HG03039 (cell line): ENCODE data around the gene PRSS53.
A peak's percentile ranks its signal among the peaks of the same experiment; 100 is the strongest.
"Not testable (repeated sequence)": the region's sequence is repeated elsewhere in the genome, so short reads cannot be mapped to it uniquely, and the experiment has no call there.

Experiments used
- ATAC-seq: cut with Tn5 transposase; IDR thresholded peaks from one replicate; pipeline ENCODE4 v1.9.1; 2021; ENCODE audit warnings: mild to moderate bottlenecking, moderate library complexity; ENCODE audit not compliant: unreplicated experiment

The PRSS53 gene

DNA sequence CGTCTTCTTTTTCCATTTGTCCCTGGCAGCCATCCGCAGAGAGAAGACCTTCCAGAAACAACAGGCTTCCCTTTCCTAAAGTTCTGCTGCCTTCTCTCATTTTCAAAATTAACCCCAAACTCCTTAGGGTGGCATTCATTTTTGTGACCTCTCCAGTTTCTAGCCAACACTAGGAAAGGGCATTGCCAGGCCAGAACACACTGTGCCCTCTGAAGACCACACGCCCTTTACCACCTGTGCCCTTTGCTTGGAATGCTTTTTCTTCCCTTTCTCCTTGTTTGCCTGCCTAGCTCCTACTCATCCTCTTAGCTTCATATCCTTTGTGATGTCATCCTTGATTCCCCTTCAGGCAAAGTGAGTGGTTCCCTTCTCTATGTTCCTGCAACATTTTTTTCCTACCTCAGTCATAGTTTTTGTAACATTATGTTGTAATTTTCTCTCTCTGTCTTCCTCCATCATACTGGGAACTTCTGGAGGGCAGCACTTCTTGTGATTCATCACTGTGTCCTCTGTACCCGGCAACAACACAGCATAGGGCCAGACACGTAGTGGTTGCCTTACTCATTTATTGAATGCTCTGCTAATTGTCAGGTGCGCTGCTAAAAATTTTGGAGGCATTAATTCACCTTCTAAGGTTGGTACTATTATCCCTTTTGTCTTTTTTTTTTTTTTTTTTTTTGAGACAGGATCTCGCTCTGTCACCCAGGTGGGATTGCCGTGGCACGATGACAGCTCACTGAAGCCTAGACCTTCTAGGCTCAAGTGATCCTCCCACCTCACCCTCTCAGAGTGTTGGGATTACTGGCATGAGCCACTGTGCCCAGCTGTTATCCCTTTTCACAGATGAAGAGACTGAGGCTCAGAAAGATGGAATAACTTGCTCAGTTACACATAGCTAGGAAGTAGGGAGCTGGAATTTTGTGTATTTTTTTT lies 29.7 kb upstream of the PRSS53 start:
- ATAC-seq, result no peak

- ATAC-seq, result peak; percentile 81
Measured at GRCh38 chr16:31117384-31118222, 28.9 kb upstream of the PRSS53 start, which contains the start of gene KAT8. TSS of gene KAT8 (plus strand) at chr16:31117664. CDS start at chr16:31117682, 18 bp downstream.

DNA sequence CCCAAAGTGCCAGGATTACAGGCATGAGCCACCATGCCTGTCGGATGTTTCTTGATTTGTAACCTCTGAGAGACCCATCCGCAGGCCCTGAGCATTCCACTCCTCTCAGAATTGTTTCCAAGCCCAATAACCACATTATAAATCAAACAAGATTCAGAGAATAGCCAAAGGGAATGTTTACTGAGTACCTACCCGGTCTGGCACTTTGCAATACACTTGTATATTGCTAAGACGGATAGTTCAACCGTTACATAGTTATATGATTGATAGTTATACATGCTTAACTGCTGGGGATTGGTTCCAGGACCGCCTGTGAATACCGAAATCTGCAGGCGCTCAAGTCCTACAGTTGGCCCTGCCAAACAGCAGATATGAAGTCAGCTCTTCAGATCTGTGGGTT lies 25.7 kb upstream of the PRSS53 start:
- ATAC-seq, result no peak

- no peak for ATAC-seq
Measured at GRCh38 chr16:31113121-31114120, 24.7 kb upstream of the PRSS53 start.

DNA sequence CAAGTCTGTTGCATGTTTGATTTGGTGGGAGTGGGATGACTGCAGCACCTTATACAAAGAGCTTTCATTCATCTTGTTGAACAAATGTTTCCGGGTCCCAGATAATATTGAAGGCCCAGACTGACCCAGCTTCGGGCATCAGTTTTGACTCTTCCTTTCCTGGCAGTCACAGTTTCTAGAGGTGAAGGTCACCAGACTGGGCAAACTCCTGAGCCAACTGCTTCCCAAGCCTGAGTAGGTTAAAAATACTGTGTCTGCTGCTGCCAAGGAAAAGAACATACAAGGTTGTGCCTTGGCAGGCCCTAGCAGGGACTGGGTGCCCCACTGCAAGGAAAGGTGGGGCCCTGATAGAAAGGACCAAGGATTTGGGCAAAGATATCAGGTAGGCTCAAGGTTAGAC lies 24.0 kb upstream of the PRSS53 start:
- no peak for ATAC-seq

- ATAC-seq, result no peak
Measured at GRCh38 chr16:31111881-31112466, 23.2 kb upstream of the PRSS53 start.

- ATAC-seq, result no peak
Measured at GRCh38 chr16:31110106-31111034, 21.6 kb upstream of the PRSS53 start.

DNA sequence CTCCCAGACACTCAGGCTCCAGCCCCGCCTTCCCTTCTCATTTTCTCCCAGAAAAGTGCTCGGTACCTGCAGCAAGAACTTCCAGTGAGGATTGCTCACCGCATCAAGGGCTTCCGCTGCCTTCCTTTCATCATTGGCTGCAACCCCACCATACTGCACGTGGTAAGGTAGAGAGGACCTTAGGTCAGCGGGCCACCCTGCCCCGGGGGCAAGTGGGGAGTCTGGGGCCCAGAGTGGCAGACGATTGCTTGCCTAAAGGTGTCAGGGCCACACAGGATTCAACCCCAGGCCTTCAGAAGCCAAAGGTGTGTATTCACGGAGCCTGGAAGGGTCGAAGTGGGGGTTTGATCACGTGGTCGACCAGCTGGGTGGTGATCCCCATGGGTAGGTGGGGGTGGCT lies 20.9 kb upstream of the PRSS53 start:
- ATAC-seq, result no peak

DNA sequence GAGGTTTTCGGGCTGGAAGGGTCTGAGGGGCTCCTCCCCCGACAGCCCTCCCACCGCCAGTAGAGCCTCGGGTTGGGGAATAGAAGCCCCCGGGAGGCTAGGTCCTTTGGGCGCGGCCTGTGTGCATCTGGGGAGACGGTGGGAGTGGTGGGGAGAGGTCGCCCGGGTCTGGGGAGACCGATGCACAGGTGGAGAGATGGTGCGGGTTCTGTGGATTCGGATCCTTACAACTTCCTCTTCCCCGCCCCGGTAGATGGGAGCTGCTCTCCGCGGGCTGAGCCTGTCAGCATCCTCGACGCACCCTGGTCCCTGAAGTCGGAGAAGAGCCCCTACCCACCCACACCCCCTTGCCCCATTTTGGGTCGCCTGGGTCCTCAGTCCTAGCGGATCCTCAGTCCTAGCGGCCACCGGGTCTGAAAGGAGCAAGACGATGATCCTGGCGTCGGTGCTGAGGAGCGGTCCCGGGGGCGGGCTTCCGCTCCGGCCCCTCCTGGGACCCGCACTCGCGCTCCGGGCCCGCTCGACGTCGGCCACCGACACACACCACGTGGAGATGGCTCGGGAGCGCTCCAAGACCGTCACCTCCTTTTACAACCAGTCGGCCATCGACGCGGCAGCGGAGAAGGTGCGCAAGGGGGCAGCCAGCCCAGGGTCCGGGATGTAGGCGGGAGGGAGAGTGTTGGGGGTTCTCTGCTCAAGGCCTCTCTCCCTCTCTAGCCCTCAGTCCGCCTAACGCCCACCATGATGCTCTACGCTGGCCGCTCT lies 20.2 kb upstream of the PRSS53 start:
- ATAC-seq, result no peak

DNA sequence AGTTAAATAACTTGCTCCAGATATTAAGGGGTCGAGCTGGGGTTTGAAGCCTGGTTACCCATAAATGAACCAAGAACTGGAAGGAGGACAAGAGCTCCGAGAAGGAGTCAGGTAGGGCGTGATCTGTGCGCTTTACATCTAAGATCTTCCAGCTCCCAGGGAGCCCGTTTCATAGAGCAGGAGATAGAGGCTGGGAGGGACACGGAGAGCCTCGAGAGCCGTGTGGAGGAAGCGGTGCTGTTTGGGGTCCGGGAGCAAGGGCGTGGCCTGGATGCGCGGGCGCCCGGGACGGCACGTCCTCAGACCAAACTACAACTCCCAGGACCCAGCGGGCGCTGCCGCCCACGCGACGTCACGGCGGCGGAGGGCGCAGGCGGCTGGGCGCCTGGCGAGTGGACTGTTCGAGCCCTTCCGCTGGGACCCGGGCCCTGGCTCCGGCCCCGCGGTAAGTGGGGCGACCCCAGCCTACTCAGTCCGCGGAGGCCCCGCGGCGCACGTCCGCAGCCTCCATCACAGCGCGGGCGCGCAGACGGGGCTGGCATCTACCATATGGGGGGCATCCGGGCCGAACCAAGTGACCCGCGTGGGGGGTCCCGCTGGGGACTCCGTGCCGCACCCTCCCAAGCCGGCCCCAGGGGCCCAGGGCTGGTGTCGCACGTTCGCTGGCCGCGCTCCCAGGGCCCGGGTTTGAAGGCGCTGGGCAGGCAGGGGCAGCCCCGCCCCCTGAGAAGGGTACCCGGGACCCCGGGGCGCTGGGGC lies 19.5 kb upstream of the PRSS53 start, which contains the start of gene BCKDK:
Gene BCKDK (plus strand): TSS at position 352 of the 759 bp plus-strand sequence. CDS start 838 bp downstream, outside the sequence.
- peak; percentile 65 for ATAC-seq

GRCh38 chr16:31107465-31107867 lies 18.7 kb upstream of the PRSS53 start:
- no peak for ATAC-seq

DNA sequence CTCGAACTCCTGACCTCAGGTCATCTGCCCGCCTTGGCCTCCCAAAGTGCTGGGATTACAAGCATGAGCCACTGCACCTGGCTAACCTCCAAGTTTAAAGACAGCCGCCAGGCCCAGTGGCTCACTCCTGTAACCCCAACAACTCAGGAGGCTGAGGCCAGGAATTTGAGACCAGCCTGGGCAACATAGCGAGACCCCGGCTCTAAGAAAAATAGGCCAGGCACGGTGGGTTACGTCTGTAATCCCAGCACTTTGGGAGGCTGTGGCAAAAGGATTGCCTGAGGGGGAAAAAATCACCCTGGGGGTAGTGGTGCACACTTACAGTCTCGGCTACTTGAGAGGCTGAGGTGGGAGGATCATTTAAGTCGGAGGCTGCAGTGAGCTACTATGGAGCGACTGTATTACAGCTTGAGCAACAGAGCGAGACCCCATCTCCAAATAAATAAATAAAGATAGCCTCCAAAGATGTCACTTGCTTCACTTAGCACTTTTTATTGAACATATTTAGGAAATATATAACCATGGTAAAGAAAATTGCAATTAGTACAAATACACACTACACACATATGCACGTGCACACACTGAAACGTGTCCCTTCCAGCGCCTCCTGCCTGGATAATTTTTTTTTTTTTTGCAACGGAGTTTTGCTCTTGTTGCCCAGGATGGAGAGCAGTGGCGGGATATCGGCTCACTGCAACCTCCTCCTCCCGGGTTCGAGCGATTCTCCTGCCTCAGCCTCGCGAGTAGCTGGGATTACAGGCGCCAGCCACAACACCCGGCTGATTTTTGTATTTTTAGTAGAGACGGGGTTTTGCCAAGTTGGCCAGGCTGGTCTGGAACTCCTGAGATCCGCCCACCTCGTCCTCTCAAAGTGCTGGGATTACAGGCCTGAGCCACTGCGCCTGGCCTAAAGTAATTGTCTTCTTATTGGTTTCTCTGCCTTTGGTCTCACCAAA lies 18.0 kb upstream of the PRSS53 start:
- ATAC-seq, result no peak

GRCh38 chr16:31105677-31106213 lies 17.0 kb upstream of the PRSS53 start:
- ATAC-seq, result no peak

- not testable (repeated sequence) for ATAC-seq
Measured at GRCh38 chr16:31100876-31101641, 12.3 kb upstream of the PRSS53 start.
